Measurements from ENCODE around the gene ATP8B3. TPM values are rescaled to one million over a fixed set of nuclear protein-coding genes. Genes with fewer than 3 reads are reported as not detected.

Gene ATP8B3
- total and polyA plus RNA-seq, 2 donors (not counting 1 experiment from before 2014, with no cell fraction given): 2.3 to 3.0 TPM

GRCh38 chr19:1826557-1827521 is 14.8 kb upstream of the ATP8B3 start:
- Histone ChIP-seq H3K9ac (ENCODE audit: insufficient read depth, low read length) (no peak overlapping the region), H3K4me3 (replicated peaks in 1 of 4; ENCODE audit: control extremely low read depth in 1 of 4, insufficient read depth in 1 of 4, low read depth in 3 of 4, low read length in 4 of 4) (no peak overlapping the region), H3K79me2 (ENCODE audit: control insufficient read depth, insufficient read depth, low read length) (peaks cover 10% of the 10 kb centered on the region), H4K20me1 (ENCODE audit: control insufficient read depth, extremely low read depth, insufficient read depth, low read length) (no peaks in the 10 kb centered on the region), H3K9me3 (ENCODE audit: control insufficient read depth, insufficient read depth, low read depth, low read length) (no peaks in the 10 kb centered on the region), H3K4me1 (ENCODE audit: control insufficient read depth, extremely low read depth, insufficient read depth, low read length) (peaks cover 5% of the 10 kb centered on the region), H3K36me3 (ENCODE audit: control insufficient read depth, insufficient read depth, low read length) (peaks cover 8% of the 10 kb centered on the region), H2AFZ (ENCODE audit: low read length) (no peak overlapping the region), H3K27me3 (ENCODE audit: control insufficient read depth, insufficient read depth, low read length) (no peaks in the 10 kb centered on the region), H3K4me2 (ENCODE audit: extremely low read depth, insufficient read depth, low read length) (no peak overlapping the region), H3K27ac (ENCODE audit: insufficient read depth, low read length) (no peak overlapping the region)
- TF ChIP-seq, protein P1, sequence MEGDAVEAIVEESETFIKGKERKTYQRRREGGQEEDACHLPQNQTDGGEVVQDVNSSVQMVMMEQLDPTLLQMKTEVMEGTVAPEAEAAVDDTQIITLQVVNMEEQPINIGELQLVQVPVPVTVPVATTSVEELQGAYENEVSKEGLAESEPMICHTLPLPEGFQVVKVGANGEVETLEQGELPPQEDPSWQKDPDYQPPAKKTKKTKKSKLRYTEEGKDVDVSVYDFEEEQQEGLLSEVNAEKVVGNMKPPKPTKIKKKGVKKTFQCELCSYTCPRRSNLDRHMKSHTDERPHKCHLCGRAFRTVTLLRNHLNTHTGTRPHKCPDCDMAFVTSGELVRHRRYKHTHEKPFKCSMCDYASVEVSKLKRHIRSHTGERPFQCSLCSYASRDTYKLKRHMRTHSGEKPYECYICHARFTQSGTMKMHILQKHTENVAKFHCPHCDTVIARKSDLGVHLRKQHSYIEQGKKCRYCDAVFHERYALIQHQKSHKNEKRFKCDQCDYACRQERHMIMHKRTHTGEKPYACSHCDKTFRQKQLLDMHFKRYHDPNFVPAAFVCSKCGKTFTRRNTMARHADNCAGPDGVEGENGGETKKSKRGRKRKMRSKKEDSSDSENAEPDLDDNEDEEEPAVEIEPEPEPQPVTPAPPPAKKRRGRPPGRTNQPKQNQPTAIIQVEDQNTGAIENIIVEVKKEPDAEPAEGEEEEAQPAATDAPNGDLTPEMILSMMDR (conservative IDR thresholded peaks at IDR 0.05 in 1 of 2, IDR thresholded peaks at IDR 0.05 in 1 of 2; ENCODE audit: low read depth in 1 of 2, low read length in 2 of 2): no peak
- TF ChIP-seq EZH2 (IDR thresholded peaks at IDR 0.05; ENCODE audit: low read length, missing control alignments): no peak
- DNase-seq (ENCODE audit: low read depth in 2 of 2): no peak

- H3K9me3 ChIP-seq (ENCODE audit: control insufficient read depth, insufficient read depth, low read depth, low read length): no peaks in the 10 kb centered on the region
- peaks cover 10% of the 10 kb centered on the region for H3K36me3 ChIP-seq (ENCODE audit: control insufficient read depth, insufficient read depth, low read length)
- peaks cover 8% of the 10 kb centered on the region for H3K79me2 ChIP-seq (ENCODE audit: control insufficient read depth, insufficient read depth, low read length)
These were observed 14.0 kb upstream of the ATP8B3 start for GRCh38 chr19:1825909-1826556.

DNA sequence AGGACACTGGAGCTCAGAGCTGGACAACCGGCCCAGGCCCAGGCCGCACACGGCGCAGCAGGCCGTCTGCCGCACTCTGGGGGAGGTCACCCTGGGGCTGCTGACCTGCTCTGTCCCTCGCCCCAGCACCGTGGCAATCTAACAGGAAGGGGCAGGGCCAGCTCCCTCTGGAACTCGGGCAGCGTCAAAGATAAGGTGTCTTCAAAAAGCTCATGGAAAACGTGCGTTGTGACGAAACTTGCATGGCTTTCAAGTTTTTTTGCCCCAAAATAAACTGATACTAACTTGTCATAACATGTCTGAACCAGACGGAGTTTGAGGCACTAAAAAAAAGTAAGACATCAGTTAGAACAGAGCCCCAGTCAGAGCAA is 12.2 kb upstream of the ATP8B3 start:
- Histone ChIP-seq H3K36me3 (ENCODE audit: control insufficient read depth, insufficient read depth, low read length) (peaks cover 12% of the 10 kb centered on the region), H3K79me2 (ENCODE audit: control insufficient read depth, insufficient read depth, low read length) (peaks cover 3% of the 10 kb centered on the region), H3K9me3 (ENCODE audit: control insufficient read depth, insufficient read depth, low read depth, low read length) (no peaks in the 10 kb centered on the region), H3K9ac (ENCODE audit: insufficient read depth, low read length) (no peak overlapping the region), H3K4me3 (replicated peaks in 1 of 4; ENCODE audit: control extremely low read depth in 1 of 4, insufficient read depth in 1 of 4, low read depth in 3 of 4, low read length in 4 of 4) (no peak overlapping the region), H2AFZ (ENCODE audit: low read length) (no peak overlapping the region), H3K4me1 (ENCODE audit: control insufficient read depth, extremely low read depth, insufficient read depth, low read length) (peaks cover 5% of the 10 kb centered on the region), H4K20me1 (ENCODE audit: control insufficient read depth, extremely low read depth, insufficient read depth, low read length) (no peaks in the 10 kb centered on the region), H3K27me3 (ENCODE audit: control insufficient read depth, insufficient read depth, low read length) (no peaks in the 10 kb centered on the region), H3K4me2 (ENCODE audit: extremely low read depth, insufficient read depth, low read length) (no peak overlapping the region), H3K27ac (ENCODE audit: insufficient read depth, low read length) (no peak overlapping the region)
- no peak for TF ChIP-seq EZH2 (IDR thresholded peaks at IDR 0.05; ENCODE audit: low read length, missing control alignments)
- TF ChIP-seq, protein P1 (conservative IDR thresholded peaks at IDR 0.05 in 1 of 2, IDR thresholded peaks at IDR 0.05 in 1 of 2; ENCODE audit: low read depth in 1 of 2, low read length in 2 of 2): no peak
- no peak for DNase-seq (ENCODE audit: low read depth in 2 of 2)

More at GRCh38 chr19:1825909-1826556, 14.0 kb upstream of the ATP8B3 start:
- H3K4me3 ChIP-seq (replicated peaks in 1 of 4; ENCODE audit: control extremely low read depth in 1 of 4, insufficient read depth in 1 of 4, low read depth in 3 of 4, low read length in 4 of 4): no peak overlapping the region
- H3K27ac ChIP-seq (ENCODE audit: insufficient read depth, low read length): no peak overlapping the region
- DNase-seq (ENCODE audit: low read depth in 2 of 2): peak; percentile 47 to 64
- no peaks in the 10 kb centered on the region for H4K20me1 ChIP-seq (ENCODE audit: control insufficient read depth, extremely low read depth, insufficient read depth, low read length)
- H3K4me1 ChIP-seq (ENCODE audit: control insufficient read depth, extremely low read depth, insufficient read depth, low read length): peaks cover 5% of the 10 kb centered on the region
- no peaks in the 10 kb centered on the region for H3K27me3 ChIP-seq (ENCODE audit: control insufficient read depth, insufficient read depth, low read length)
- no peak overlapping the region for H3K4me2 ChIP-seq (ENCODE audit: extremely low read depth, insufficient read depth, low read length)
- TF ChIP-seq, protein P1 (conservative IDR thresholded peaks at IDR 0.05 in 1 of 2, IDR thresholded peaks at IDR 0.05 in 1 of 2; ENCODE audit: low read depth in 1 of 2, low read length in 2 of 2): peak; percentile 77 to 82
- TF ChIP-seq EZH2 (IDR thresholded peaks at IDR 0.05; ENCODE audit: low read length, missing control alignments): no peak
- H3K9ac ChIP-seq (ENCODE audit: insufficient read depth, low read length): no peak overlapping the region
- H2AFZ ChIP-seq (ENCODE audit: low read length): no peak overlapping the region

Data from fibroblast of lung (primary cell).